SH-SY5Y (cell line): ENCODE results near the gene SMPD1.

Experiments used
- GATA2 ChIP-seq: IDR thresholded peaks from 2 replicates; pipeline ENCODE4 v1.6.1; 2011; ENCODE audit warnings: mild to moderate bottlenecking, low read depth, low read length
- GATA3 ChIP-seq: IDR thresholded peaks from 2 replicates; pipeline ENCODE4 v1.6.1; 2011; ENCODE audit warnings: low read depth, mild to moderate bottlenecking, low read length, moderate library complexity

DNA sequence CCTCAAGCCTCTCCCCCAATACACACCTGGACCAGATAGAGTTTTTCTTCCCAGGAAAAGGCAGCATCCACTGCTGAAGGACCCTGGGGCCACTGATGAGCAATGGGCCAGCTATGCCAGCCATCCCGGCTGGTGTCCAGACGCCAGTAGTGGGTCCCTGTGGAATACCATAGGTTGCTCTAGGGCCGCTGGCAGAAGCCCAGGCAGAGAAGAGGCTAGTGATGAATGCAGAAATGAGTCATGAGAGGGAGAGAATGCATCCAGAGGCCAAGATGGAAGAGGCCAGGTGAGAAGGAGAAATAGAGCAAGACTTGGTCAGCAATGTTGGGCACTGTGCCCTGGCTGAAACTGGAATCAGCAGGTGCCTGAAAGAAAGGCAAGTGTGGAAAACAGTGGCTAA lies 41.6 kb downstream of the SMPD1 start:
- TF ChIP-seq GATA2 (no peak), GATA3 (no peak)
